Stimulated activated CD8-positive, alpha-beta memory T cell treated with anti-CD3 and anti-CD28 coated beads, Interleukin-15, amount 100 ng/mL, for 4 hours (primary cell): ENCODE measurements around the gene HNRNPUL1.
"Not testable (repeated sequence)": the region's sequence is repeated elsewhere in the genome, so short reads cannot be mapped to it uniquely, and the experiment has no call there.

ENCODE experiments used
- DNase-seq, 2 donors: peaks; one replicate each; pipeline ENCODE4 v3.0.0-alpha.2; 2020; ENCODE audit warnings: low read depth in 2 of 2

The HNRNPUL1 gene

DNA sequence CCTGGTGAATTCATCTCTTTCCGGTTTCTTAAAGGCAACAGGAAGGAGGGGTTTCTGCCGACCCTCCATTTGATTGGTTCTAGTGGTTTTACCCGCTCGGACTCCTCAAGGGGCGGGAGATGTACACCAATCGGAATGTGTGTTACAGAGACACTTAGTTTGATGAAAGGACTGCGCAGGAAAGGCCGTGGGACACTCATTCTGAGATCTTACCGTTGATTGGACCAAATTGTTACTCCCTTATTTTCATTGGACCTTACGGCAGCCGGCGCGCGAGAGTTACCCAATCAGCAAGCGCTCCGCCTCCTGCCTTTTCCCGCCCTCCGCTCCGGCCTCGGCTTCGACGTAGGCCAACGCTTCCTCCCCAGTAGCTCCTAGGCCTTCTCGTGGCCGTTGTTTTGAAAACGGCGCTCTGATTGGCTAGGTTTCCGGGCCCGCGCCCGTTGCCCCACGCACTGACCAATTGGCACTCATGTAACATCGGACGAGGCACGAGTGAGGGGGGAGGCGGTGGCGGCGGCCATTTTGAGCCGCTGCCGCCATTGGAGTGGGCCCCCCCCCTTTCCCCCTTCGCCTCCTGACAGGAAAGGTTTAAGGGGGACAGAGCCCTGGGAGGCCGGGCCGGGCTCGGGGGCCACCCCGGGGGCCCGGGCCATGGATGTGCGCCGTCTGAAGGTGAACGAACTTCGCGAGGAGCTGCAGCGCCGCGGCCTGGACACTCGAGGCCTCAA, at the start of gene HNRNPUL1:
HNRNPUL1 (plus strand) TSS at position 523 of the 731 bp plus-strand sequence; CDS start at position 655, 132 bp downstream.
- peak; percentile 98 for DNase-seq

DNA sequence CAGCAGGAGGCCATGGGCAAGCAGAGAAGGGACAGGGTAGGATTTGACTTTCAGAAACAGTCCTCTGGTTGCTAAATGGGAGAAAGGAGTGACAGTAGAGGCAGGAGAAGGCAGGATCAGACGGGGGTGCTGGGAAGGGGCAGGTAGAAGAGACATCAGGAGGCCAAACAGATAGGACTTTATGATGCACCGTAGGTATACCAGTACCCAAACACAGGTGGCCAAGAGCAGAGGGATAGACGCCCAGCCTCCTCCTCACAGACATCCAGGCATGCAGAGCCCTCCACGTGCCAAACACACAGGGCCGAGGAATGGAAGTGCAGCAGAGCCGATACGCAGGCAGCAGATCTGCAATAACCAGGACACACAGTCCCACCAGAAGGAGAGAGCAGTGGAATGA, 46.4 kb upstream of the HNRNPUL1 start:
- DNase-seq = no peak

DNA sequence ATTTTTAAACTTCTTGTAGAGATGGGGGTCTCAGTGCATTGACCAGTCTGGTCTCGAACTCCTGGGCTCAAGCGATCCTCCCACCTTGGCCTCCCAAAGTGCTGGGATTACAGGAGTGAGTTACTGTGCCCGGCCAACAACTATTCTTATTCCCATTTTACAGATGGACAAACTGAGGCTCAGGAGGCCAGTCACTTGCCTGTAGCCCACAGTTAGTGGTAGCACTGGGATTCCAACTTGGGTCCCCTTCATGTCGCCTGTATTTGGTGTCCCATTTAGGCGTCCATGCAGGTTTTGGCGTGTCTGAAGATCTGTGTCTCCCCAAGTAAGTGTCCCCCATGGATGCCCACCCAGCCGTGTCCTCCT, 45.9 kb upstream of the HNRNPUL1 start:
- DNase-seq = no peak

DNA sequence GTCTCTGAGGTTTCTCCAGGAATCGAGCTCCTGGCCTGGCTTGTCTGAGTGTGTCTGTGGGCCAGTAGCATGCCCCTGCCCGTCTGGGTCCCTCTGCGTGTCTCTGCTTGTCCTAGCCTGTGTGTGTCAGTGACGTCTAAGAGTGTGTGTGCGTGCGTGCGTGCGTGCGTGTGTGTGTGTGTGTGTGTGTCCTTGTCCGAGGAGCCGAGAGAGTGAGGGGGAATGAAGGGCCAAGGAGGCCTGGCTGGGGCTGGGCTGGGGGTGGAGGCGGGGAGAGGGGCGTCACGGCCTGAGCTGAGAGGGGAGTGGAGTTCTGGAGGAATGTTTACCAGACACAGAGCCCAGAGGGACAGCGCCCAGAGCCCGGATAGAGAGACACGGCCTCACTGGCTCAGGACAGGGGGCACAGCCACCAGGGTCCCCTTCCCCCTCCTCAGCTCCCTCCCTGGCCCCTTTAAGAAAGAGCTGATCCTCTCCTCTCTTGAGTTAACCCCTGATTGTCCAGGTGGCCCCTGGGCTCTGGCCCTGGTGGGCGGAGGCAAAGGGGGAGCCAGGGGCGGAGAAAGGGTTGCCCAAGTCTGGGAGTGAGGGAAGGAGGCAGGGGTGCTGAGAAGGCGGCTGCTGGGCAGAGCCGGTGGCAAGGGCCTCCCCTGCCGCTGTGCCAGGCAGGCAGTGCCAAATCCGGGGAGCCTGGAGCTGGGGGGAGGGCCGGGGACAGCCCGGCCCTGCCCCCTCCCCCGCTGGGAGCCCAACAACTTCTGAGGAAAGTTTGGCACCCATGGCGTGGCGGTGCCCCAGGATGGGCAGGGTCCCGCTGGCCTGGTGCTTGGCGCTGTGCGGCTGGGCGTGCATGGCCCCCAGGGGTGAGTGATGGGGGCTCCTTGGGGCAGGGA, 45.3 kb upstream of the HNRNPUL1 start, which contains the start of gene AXL:
AXL (plus strand) TSS at position 609 of the 893 bp plus-strand sequence; CDS start at position 779, 170 bp downstream.
- no peak for DNase-seq

DNA sequence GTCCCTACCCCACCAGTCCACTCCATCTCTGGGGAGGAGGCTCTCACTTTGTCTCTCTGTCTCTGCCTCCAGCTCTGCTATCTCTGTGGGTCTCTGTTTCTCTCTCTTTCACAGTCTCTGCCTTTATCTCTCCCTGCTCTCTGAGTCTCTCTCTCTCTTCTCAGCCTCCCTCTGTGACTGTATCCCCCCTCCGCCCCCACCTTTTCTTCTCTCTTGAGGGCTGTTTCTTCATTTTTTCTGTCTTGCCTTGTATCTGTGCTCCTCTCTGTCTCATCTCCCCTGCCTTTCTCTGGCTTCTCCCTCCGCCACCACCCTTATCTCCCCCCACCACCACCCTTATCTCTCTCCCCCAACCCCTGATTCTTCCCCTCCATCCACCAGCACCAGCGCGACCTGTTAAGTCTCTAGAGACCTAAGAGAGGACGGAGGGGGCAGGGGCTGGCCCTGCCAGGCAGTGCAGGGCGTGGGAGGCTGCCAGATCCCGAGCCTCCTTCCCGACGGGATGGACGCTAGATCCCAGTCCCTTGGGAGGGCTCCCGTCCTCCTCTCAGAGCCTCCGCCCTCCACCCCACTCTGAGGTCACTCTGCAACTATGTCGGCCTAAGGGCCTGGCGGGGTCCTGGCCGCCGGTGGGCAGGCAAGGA, 44.1 kb upstream of the HNRNPUL1 start:
- no peak for DNase-seq

DNA sequence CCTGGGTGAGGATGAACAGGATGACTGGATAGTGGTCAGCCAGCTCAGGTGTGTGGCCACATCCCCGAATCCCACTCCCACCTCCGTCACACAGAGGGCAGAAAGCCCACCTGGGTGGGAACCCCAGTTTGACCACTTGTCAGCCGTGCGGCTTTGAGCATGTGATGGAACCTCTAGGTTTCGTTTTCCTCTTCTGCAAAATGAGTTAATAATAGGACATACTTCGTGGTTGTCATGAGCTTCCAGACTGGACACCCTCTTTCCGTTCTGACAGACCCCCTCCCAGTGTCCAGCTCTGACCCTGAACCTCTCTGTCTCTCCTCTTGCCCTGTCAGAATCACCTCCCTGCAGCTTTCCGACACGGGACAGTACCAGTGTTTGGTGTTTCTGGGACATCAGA, 43.4 kb upstream of the HNRNPUL1 start:
- DNase-seq = no peak

DNA sequence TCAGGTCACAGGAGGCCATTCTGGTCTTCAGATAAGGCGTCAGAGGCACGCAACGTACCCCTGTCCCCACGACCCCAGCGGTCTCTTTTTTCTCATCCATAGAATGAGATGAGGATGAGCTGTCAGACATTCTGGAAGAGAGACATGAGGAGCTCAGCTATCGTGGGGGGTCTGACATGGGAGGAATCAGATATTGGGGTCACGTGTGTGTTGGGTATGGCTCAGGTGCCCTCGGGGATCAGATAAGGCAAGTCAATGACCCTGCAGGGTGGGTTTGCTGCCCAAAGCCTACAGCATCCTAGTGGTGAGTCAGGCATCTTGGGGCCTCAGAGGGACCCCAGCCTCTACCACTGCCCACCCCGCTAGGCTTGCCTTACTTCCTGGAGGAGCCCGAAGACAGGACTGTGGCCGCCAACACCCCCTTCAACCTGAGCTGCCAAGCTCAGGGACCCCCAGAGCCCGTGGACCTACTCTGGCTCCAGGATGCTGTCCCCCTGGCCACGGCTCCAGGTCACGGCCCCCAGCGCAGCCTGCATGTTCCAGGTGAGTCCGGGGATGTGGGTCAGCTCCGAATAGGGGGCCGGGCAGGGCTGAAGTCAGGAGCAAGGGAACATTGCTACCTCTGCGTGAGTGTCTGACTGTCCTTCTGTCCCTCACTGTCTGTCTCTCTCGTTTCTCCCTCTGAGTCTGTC, 42.5 kb upstream of the HNRNPUL1 start:
- no peak for DNase-seq

DNA sequence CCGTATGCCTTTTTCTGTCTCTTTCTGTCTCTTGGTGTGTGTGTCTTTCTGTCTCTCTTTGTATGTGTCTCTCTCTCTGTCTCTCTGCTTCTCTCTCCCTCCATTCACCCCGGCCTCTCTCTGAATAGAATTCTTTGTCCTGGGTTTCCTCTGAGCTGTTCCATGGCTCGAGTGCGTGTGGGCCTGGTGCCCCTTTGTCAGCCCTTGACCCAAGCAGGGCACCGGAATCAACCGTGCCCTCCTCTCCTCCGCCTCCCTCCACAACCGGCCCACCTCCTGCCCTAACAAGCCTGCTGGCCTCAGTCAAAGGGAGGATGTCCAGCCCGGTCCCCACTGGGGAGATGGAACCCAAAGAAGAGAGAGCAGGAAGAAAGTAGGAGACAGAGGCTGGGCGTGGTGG, 41.9 kb upstream of the HNRNPUL1 start:
- no peak for DNase-seq

DNA sequence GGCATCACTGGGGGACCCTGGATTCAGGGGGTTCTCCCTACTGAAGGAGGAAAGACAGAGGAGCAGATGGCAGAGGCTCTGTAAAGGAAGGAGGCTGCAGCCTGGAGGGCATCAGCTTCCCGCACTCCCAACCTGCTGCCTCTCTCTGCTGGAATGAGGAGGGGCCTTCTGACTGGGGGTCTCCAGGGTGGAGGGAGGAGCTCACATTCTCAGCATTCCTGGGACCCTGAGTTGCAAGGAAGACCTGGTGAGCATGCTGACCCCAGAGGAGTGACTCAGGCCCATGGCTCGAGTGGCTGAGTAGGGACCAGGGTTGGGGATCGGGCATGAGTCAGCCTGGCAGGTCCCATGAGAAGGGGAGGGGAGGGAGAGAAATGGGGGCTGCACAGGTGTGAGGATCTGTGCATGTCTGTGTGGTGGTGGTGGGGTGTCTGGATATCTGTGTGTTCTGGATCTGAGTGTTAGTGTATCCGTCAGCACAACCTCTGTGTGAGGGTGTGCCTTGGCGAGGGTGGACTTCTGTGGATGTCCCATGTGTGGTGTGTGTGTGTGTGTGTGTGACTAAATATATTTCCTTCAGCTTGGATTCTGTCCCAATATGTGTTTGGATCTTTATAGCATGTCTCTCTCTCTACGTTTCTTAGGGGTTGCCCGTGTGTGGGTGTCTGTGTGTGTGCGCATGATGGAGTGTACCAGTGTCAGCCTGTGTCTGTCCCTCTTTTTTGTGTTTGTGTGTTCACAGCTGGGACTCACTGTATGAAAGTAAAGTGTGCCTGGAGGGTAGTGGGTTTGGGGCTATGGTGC, 40.5 kb upstream of the HNRNPUL1 start:
- no peak for DNase-seq

DNA sequence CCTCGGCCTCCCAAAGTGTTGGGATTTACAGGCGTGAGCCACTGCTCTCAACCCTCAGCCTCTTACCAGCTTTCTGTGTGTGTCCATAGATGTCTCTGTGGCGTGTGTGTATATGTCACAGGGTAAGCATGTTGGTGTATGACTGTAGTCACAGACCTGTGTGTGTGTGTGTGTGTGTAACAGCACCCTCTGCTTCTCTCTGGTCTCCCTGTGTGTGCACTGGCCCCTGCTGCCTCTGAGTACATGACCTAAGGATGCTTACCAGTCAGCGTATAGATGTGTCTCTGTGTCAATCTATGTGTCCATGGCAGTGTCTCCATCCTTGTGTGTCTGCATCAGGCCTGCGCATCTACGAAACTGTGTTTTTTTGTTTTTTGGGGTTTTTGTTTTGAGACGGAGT, 39.5 kb upstream of the HNRNPUL1 start:
- DNase-seq = no peak

DNA sequence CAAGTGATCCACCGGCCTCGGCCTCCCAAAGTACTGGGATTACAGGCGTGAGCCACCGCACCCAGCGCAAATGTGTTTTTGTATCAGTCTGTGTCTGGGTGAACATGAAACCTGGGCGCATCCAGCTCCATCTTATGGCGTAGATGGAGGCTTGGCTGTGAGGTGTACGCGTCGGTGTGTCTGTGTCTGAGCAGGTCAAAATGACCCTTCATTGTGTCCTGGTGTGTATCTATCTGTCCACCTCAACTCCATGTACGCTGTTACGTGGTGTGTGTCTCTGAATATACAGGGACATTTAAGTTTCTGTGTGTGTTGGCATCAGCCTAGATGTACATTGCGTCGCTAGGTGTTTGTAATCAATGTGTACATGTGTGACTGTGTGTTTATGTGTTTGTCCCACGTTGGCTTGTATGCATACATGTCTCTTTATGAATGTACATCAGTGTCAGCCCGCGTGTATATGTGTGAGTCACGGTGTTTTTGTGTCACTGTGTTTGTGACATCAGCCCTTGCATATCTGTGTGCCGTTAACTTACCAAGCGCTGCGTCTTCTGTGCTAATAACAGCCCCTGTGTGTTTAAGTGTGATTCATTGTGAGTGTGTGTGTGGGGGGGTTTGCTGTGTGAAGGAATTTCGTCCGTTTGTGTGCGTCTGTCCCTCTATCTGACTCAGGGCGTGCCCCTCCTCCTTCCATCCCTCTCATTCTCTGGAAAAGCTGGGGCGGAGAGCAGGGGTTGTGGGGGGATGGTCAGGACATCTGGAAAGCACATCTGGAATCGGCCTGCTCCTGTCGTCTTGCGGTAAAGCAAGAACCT, 38.7 kb upstream of the HNRNPUL1 start:
- DNase-seq = peak; percentile 9 to 44

DNA sequence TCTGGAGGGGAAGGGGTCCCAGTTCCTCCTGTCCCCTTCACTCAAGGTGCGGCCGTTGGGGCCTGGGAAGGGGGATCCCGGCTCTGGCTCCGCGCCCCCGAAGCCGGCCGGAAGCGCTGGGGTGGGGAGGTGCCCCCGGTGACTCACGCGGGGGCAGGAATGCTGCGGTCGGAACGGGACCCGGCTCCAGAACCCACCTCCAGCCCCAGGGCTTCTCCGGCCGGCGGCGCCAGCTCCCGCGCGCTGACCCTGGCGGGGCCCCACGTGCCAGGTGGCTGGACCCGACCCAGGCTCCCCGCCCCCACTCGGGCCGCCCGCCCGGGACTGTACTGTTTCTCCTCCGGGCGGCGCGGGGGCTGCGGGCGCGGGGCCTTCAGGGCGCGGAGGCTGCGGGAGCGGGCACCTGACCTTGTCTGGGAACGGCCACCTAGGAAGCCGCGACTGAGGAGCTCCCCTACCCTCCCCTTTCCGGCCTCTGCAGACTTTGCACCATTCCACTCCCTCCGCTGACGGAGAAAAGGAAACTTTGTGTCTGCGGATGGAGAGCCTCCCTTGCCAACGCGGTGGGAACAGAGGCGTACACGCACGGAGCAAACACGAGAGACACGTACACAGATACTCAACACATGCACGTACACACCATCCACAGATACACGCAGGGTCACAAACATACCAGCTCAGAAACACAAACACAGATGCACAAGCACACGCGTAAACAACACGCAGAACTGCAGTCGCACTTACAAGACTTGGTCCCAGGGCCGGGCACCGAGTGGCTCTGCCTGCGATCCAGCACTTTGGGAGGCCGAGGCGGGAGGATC, 37.9 kb upstream of the HNRNPUL1 start:
- peak in 1 of 2 donors; percentile 20 for DNase-seq

DNA sequence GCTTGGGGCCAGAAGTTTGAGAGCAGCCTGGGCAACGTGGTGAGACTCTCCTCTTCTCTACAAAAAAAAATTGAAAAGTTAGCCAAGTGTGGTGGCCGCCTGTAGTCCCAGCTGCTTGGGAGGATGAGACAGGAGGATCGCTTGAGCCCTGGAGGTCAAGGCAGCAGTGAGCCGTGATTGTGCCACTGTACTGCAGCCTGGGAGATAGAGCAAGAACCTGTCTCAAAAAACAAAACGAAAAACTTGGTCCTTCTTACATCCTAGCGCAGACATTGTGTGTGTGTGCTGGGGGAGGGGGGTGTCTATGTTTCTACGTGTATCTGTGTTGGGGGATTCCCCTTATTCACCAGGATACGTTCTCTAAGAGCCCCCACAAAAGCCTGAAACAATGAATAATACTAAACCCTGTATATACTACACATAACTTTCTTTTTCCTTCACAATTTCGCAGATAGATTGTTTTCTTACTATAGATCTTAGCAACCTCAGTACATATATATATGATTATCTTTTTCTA, 37.2 kb upstream of the HNRNPUL1 start:
- DNase-seq = no peak

DNA sequence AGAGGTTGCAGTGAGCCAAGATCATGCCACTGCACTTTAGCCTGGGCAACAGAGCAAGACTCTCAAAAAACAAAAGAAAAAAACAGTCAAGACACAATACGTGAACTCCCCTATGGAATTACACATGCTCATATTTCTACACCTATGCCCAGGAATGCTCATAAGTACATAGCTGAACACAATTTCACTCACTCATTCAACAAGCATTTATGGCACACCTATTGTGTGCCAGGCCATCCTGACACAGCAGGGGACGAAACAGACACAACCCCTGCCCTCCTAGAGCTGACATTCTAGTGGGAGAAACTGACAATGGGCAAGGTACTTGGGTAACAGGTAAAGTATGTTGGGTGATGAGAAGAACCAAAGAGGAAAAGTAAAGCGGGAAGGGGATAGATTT, 35.7 kb upstream of the HNRNPUL1 start:
- no peak for DNase-seq

DNA sequence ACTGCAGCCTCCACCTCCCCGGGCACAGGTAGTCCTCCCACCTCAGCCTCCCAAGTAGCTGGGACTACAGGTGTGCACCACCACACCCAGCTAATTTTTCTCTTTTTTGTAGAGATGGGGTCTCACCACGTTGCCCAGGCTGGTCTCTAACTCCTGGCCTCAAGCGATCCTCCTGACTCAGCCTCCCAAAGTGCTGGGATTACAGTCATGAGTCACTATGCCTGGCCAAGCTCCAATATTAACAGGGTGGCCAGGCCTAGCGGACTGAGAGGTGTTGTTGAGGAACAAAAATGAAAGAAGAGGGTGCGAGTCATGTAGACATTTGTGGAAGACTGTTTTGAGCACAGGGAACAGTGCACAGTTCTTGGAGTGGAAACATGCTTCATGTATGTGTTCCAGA, 34.8 kb upstream of the HNRNPUL1 start:
- not testable (repeated sequence) for DNase-seq

DNA sequence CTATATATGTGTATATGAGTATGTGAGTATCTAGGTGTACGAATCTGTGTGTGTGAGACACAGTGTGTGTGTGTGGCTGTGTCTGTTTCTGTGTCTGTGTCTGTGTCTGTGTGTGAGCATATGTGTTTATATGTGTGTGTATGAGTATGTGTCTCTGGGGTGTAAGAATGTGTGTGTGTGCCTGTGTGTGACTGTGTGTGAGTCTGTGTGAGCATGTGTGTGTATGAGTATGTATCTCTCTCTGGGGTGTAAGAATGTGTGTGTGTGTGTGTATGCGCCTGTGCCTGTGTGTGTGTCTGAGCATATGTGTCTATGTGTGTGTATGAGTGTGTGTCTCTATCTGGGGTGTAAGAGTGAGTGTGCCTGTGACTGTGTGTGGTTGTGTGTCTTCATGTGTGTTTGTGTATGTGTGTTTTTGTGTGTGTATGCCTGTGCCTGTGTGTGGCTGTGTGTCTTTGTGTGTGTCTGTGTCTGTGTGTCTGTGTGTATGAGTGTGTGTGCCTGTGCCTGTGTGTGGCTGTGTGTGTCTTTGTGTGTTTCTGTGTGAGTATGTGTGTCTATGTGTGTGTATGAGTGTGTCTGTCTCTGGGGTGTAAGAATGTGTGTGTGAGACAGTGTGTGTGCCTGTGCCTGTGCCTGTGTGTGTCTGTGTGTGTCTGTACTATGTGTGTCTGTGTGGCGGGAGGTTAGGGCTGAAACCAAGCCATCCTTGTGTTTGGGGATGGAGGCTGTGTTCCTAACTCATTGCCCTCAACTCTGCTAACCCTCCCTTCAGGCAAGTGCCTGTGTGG, 33.9 kb upstream of the HNRNPUL1 start:
- DNase-seq = no peak

DNA sequence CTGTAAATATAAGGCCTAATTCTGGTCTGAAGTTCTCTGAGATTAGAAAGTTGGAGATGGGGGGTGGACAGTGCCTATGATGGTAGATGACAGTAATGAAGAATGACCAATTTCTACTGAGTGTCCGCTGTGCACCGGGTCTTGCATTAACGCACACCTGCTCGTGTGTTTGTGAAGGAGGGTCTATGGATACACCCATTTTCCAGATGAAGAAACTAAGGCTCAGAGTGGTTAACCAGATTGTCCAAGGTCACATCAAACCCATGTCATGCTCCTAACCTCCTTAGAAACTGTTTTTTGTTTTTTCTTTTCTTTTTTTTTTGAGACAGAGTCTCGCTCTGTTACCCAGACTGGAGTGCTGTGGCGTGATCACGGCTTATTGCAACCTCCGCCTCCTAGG, 31.5 kb upstream of the HNRNPUL1 start:
- no peak for DNase-seq

DNA sequence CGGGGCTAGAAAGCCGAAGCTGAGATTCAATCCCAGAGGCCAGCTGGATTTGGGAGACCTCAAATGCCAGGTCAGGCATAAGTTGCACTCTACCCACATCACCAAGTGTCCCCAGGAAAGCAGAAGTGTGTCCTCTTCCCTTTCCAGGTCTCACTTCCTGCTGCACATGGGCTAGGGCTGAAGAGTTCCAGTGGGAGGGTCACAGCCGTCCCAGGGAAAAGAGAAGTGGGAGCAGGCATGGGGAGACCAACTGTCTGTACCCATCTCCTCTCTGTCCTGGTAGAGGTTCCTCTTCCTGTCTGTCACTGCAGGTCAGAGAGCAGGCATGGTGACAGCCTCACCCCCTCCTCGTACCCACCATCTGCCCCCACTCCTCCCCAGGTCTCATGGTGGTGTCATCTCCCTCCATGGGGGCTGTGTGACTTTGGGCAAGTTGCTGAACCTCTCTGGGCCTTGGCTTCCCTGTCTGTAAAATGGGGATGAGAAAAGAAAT, 30.4 kb upstream of the HNRNPUL1 start:
- no peak for DNase-seq
